ENCODE results near the gene RPS19. TPM values are rescaled to one million over a fixed set of nuclear protein-coding genes. Genes with fewer than 3 reads are reported as not detected.
A peak's percentile ranks its signal among the peaks of the same experiment; 100 is the strongest.

Gene RPS19
- total RNA-seq, 1 donor from 2014 or later: 405 TPM

- DNase-seq: no peak
Measured at GRCh38 chr19:41879080-41879479, 19.0 kb downstream of the RPS19 start.

GRCh38 chr19:41879670-41880328 is 19.7 kb downstream of the RPS19 start:
- no peak for DNase-seq

- DNase-seq: no peak
Measured at GRCh38 chr19:41880329-41880708, 20.3 kb downstream of the RPS19 start.

- no peak for DNase-seq
Measured at GRCh38 chr19:41882568-41883462, 22.8 kb downstream of the RPS19 start, which contains the start of gene ARHGEF1. TSS of gene ARHGEF1 (plus strand) at chr19:41883184. CDS start at chr19:41888083, 4,899 bp downstream.

GRCh38 chr19:41883463-41883820 is 23.4 kb downstream of the RPS19 start:
- DNase-seq: no peak

- peak; percentile 98 for DNase-seq
Measured at GRCh38 chr19:41883821-41884733, 24.0 kb downstream of the RPS19 start.

DNA sequence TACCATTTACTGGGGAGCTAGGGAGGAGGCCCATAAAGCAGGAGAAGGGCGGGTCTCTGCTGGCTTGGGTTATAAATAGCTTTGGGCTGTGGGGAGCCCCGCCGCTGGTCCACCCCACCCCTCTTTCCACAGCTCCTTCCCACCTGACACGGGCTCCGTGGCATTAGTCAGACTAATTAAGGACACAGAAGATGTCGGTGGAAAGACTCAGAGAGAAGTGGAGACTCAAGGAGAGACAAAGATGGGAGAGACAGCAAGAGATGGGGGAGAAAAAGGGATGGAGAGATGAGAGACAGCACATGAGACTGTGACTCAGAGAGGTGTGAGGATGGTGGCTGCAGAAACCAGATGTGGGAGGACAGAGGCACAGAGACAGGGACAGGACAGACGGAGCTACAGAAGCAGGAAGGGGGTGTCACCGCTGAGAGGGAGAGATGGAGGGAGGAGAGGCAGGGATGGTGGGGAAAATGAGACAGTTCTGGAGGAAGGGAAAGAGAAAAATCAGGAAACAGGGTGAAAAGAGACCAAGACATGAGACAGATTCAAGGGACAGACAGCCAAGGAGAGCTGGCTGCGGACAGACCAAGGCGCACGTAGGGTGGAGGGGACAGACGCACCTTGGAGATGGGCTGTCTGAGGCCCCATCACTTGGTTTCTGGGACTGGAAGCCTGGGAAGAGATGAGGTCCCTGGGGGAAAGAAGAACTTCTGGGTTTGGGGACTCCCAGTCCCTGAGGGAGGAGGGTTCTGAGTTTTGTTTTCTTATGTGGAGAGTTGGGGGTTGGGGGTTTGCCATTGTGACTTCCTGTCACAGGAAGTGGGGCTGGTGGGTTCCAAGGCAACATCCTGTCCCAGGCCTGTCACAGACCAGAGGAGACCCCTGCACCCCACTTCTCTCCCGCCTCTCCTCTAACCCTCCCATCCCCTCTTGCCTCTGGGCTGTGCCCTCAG is 27.0 kb downstream of the RPS19 start:
- no peak for DNase-seq

GRCh38 chr19:41887711-41888382 is 27.8 kb downstream of the RPS19 start:
- peak; percentile 28 for DNase-seq

DNA sequence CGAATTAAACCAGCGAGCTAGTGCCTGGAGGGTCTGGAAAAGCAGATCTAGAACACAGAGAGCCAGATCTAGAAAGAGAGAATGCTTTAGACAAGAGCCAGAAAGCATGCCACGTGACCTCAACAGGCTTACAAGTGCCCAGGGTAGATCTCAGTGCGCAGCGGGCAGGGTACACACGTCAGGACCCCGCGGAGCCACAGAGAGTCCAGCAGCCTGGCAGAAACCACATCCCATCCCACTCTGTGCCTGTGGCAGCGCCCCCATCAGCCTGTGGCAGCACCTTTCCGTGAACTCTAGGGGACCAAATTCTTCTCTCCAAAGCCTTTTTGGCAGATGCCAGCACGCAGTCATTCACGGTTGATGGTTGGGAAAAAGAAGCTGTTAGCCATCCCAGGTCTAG is 28.9 kb downstream of the RPS19 start:
- no peak for DNase-seq

DNA sequence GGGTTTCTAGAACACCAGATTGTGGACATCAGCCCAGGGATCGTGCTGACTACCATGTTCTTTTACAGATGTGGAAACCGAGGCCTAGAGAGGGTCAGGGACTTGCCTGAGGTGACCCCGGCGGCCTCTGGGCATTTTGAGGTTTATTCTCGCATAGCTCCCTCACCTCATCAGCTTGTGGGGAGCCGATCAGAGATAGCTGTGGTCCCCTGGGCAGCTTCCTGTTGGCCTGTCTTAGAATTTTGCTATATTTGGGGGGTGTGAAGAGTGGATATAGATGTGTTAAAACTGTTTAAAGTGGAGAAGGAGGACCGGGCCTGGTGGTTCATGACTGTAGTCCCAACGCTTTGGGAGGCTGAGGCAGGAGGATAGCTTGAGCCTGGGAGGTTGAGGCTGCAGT is 29.8 kb downstream of the RPS19 start:
- no peak for DNase-seq

GRCh38 chr19:41890936-41891335 is 30.9 kb downstream of the RPS19 start:
- DNase-seq: no peak

- DNase-seq: no peak
Measured at GRCh38 chr19:41892173-41892902, 32.3 kb downstream of the RPS19 start.

DNA sequence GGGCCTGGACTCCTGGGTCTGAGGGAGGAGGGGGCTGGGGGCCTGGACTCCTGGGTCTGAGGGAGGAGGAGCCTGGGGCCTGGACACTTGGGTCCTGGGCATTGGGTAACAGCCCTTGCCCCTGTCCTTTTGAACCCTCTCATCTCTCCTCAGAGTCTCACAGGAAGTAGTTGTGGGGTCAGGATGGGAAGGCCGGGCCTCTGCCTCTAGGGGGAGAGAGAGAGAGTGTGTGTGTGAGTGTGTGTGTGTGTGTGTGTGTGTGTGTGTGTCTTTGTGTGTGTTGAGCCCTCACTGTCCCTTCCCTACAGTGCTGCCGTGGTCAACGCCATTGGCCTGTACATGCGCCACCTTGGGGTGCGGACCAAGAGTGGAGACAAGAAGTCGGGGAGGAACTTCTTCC is 33.8 kb downstream of the RPS19 start:
- no peak for DNase-seq

DNA sequence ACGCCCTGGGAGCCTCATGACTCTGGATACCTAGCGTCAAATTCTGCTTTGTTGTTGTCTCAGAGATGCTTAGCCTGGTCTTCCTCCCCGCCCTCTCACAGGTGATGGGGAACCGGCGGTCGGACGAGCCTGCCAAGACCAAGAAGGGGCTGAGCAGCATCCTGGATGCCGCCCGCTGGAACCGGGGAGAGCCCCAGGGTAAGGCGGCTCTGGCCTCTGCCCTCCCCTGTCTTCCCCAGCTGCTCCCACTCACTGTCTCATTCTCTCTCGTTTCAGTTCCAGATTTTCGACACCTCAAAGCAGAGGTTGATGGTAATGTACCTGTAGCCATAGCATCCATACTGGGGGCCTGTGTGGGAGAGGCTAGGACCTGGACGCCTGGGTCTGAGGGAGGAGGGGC is 34.3 kb downstream of the RPS19 start:
- no peak for DNase-seq

DNA sequence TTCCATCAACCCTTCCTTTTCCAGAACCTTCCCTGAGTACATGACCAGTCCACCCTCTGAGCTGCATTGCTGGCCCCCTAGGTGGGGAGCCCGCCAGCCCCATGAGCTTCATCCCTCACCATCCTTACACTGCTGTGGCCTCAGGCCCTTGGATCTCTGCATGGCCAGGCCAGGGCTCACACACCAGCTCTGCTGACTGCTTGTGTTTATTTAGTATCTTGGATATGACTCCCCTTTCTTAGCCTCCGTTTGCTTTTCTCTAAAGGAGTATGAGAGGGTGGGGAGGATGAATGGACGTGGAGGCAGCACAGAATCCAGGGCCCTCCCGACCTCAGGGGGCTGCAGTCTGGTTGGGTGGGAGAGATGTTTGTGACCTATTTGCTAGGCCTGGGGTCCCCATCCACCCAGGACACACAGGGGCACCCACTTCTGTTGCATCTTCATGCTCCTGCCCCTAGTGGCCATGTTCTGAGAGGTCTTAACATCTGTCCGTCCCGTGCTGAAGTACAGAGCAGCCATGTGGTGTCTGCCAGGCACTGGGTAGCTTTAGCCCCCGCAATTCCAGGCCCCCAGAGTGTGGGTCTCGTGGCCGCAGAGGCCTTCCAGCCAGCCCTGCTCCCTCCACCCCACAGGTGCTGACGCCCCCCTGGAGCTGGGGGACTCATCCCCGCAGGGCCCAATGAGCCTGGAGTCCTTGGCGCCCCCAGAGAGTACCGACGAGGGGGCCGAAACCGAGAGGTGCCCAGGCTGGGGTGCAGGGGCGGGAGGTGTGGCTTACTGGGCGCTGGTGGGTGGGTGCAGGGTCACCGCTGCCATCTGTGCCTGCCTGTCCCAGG is 35.9 kb downstream of the RPS19 start:
- DNase-seq: no peak

DNA sequence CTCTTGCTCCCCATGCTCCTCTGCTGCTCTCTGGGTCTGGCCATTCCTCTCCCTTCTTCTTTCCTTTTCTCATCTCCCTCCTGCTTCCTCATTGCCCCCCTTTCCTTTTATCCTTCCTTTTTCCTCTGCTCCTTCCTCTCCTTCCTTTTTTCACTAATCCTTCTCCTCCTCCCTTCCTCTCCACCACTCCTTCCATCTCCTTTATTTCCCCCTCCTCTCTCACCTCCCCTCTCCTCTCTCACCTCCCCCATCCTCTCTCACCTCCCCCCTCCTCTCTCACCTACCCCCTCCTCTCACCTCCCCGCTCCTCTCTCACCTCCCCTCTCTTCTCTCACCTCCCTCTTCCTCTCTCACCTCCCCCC is 36.5 kb downstream of the RPS19 start:
- DNase-seq: no peak

- DNase-seq: no peak
Measured at GRCh38 chr19:41897181-41897580, 37.1 kb downstream of the RPS19 start.

- DNase-seq: no peak
Measured at GRCh38 chr19:41897820-41898219, 37.8 kb downstream of the RPS19 start.

GRCh38 chr19:41898235-41898634 is 38.2 kb downstream of the RPS19 start:
- DNase-seq: no peak

All from occipital lobe (tissue), 2 donors.